Limb (tissue), 2 donors: ENCODE results near the gene OGFOD3.
"Not testable (repeated sequence)": the region's sequence is repeated elsewhere in the genome, so short reads cannot be mapped to it uniquely, and the experiment has no call there.

Experiments used
- DNase-seq, 2 donors: peaks; one replicate each; pipeline ENCODE4 v3.0.0-alpha.2; 2016; ENCODE audit errors: extremely low spot score in 2 of 2

The OGFOD3 gene

GRCh38 chr17:82355770-82356427, 62.5 kb downstream of the OGFOD3 start:
- no peak for DNase-seq

- DNase-seq, result no peak
Observed at GRCh38 chr17:82354804-82355308, 63.5 kb downstream of the OGFOD3 start.

GRCh38 chr17:82353484-82353883, 64.9 kb downstream of the OGFOD3 start:
- no peak for DNase-seq

GRCh38 chr17:82351713-82352488, 66.5 kb downstream of the OGFOD3 start:
- peak; percentile 88 to 89 for DNase-seq

- no peak for DNase-seq
Observed at GRCh38 chr17:82351254-82351712, 67.1 kb downstream of the OGFOD3 start.

- DNase-seq, result no peak
Observed at GRCh38 chr17:82350182-82351030, 68.0 kb downstream of the OGFOD3 start.

- DNase-seq, result no peak
Observed at GRCh38 chr17:82349287-82349701, 69.1 kb downstream of the OGFOD3 start.

- DNase-seq, result no peak
Observed at GRCh38 chr17:82348866-82349265, 69.5 kb downstream of the OGFOD3 start.

GRCh38 chr17:82348434-82348833, 70.0 kb downstream of the OGFOD3 start:
- DNase-seq, result no peak

- DNase-seq, result not testable (repeated sequence)
Observed at GRCh38 chr17:82347994-82348393, 70.4 kb downstream of the OGFOD3 start.

- DNase-seq, result no peak
Observed at GRCh38 chr17:82346342-82347300, 71.8 kb downstream of the OGFOD3 start.

- DNase-seq, result no peak
Observed at GRCh38 chr17:82345151-82345976, 73.0 kb downstream of the OGFOD3 start.

- no peak for DNase-seq
Observed at GRCh38 chr17:82344175-82344907, 74.0 kb downstream of the OGFOD3 start.

- DNase-seq, result no peak
Observed at GRCh38 chr17:82343560-82343959, 74.8 kb downstream of the OGFOD3 start.

- DNase-seq, result no peak
Observed at GRCh38 chr17:82342361-82343079, 75.9 kb downstream of the OGFOD3 start.

- no peak for DNase-seq
Observed at GRCh38 chr17:82339634-82340580, 78.5 kb downstream of the OGFOD3 start.
